NB4 (cell line): ENCODE results near the gene SESN1.

ENCODE experiments used
- CTCF ChIP-seq: IDR thresholded peaks from one replicate; pipeline ENCODE4 v1.5.1; 2012; ENCODE audit warnings: low read depth, low read length
- POLR2A ChIP-seq: IDR thresholded peaks from 2 replicates; pipeline ENCODE4 v1.6.1; 2011; ENCODE audit warnings: mild to moderate bottlenecking; ENCODE audit not compliant: insufficient read length; ENCODE audit errors: extremely low read depth

GRCh38 chr6:109069746-109070145 lies 24.9 kb downstream of the SESN1 start:
- TF ChIP-seq POLR2A (no peak), CTCF (no peak)
